Measurements from ENCODE around the gene PAK4.
"Not testable (repeated sequence)": the region's sequence is repeated elsewhere in the genome, so short reads cannot be mapped to it uniquely, and the experiment has no call there.

Gene PAK4

DNA sequence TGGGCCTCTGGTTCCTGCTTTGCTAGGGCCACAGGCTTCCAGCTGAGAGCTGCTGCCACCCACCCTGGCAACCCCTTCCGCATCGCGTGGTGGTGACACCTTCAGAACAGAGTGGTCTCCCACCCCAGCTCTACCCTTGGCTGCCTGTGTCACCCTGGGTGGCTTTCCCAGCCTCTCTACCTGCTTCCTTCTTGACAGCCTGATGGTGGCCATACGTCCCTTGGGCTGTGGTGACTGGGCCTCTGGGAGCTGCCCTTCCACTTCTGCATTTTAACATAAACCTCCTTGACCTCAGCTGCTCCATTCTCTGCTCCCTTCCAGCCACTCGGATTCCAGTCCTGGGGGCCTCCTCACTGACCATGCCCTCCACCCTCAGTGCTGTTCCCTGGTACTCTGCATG is 17.0 kb downstream of the PAK4 start:
- Histone ChIP-seq H3K27me3 (no peaks in the 10 kb centered on the region), H3K9me3 (no peaks in the 10 kb centered on the region), H3K36me3 (no peaks in the 10 kb centered on the region), H3K4me1 (peaks cover 26% of the 10 kb centered on the region), H3K4me3 (ENCODE audit: low read depth, low read length) (no peak overlapping the region)
- TF ChIP-seq, protein P1, sequence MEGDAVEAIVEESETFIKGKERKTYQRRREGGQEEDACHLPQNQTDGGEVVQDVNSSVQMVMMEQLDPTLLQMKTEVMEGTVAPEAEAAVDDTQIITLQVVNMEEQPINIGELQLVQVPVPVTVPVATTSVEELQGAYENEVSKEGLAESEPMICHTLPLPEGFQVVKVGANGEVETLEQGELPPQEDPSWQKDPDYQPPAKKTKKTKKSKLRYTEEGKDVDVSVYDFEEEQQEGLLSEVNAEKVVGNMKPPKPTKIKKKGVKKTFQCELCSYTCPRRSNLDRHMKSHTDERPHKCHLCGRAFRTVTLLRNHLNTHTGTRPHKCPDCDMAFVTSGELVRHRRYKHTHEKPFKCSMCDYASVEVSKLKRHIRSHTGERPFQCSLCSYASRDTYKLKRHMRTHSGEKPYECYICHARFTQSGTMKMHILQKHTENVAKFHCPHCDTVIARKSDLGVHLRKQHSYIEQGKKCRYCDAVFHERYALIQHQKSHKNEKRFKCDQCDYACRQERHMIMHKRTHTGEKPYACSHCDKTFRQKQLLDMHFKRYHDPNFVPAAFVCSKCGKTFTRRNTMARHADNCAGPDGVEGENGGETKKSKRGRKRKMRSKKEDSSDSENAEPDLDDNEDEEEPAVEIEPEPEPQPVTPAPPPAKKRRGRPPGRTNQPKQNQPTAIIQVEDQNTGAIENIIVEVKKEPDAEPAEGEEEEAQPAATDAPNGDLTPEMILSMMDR (IDR thresholded peaks at IDR 0.05; ENCODE audit: low read depth, low read length), result no peak
- DNase-seq, result no peak

DNA sequence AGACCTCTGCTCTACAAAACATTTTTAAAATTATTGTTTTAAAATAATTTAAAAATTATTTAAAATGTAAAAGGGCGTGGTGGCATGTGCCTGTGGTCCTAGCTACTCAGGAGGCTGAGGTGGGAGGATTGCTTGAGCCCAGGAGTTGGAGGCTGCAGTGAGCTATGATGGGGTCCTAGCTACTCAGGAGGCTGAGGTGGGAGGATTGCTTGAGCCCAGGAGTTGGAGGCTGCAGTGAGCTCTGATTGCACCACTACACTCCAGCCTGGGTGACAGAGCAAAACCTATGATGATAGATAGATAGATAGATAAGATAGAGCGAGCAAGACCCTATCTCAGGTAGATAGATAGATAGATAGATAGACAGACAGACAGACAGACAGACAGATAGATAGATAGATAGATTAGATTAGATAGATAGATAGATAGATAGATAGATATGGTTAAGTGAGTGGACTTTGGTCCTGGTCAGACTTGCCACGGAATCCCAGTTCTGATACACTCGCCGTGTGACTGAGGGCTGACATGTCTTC is 18.2 kb downstream of the PAK4 start:
- not testable (repeated sequence) for H3K36me3 ChIP-seq; H3K4me3 ChIP-seq (ENCODE audit: low read depth, low read length); H3K27me3 ChIP-seq; H3K9me3 ChIP-seq; DNase-seq
- peaks cover 21% of the 10 kb centered on the region for H3K4me1 ChIP-seq

DNA sequence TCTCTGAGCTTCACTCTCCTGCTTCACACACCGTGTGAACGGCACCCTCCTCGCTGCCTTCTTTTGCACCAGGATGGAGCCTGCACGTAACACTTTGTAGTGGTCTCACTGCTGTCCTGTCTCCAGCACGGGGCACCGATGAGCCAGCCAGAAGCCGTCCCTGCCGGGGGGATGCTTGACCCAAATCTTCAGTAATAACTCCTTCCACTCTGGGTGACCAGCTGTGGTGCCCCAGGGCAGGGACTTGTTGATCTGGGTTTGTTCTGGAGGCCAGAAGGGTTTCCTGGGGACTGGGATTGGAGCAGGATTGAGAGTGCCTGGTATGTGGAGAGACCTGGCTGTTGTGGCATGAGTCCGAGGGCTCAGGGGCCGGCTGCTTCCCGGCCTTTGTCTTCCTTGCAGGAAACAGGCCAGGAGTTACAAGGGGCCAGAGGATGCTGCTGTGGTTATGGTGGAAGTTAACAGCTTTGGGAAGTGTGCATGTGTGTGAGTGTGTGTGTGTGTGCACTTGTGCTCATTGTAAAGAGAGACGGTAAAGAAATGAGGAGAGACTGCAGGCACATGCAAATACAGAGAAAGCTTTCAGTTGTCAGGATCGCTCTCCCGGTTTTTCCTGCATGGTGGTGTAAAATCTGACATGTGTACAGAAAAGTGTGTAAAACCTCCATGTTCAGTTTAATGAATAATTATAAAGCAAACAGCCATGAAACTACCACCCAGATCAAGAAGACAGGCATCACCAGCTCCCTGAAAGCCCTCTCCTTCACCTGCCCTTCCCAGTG is 18.9 kb downstream of the PAK4 start:
- Histone ChIP-seq H3K4me1 (peaks cover 14% of the 10 kb centered on the region), H3K4me3 (ENCODE audit: low read depth, low read length) (no peak overlapping the region; the same call in 1 of the 2 replicates), H3K27me3 (no peaks in the 10 kb centered on the region), H3K9me3 (no peaks in the 10 kb centered on the region), H3K36me3 (peaks cover 4% of the 10 kb centered on the region; the same call in 1 of the 2 replicates)
- TF ChIP-seq, protein P1 (IDR thresholded peaks at IDR 0.05; ENCODE audit: low read depth, low read length), result no peak
- peak; percentile 63 for DNase-seq

DNA sequence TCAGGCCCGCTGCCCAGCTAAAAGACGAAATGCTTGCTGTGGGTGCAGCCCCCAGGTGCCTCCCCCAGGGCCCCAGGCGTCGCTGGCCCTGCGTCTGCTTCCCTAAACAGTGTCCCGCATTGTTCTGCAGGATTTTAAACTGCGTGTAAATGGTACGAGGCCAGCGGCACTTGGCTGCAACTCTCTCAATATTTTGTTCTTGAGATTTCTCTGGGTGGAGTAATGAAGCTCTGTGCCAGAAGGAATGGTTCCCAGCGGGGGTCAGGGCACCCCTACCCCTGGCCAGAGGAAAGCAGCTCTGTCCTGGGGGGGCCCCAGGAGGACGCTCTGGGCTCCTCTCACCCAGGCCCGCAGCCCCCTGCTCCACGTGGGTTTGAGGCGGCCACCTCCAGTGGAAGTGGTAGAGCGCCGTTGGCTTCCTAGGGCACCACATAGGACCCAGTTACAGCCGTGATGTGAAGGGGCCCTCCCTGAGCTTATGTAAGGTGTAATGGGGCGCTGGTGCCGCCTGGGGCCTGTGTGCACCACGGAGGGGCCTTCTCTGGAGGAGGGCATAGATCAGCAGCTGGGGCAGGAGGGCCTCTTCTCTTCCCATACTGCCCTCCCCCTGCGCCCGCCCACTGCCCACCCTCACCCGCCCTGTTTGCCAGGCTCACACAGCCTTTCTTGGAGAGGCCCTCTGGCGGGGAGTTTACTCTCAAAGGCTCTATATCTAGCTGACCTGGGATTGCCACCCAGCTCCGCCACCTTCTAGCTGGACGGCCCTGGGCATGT is 19.8 kb downstream of the PAK4 start:
- Histone ChIP-seq H3K4me3 (ENCODE audit: low read depth, low read length) (no peak overlapping the region), H3K9me3 (no peaks in the 10 kb centered on the region), H3K27me3 (no peaks in the 10 kb centered on the region), H3K4me1 (peaks cover 9% of the 10 kb centered on the region), H3K36me3 (peaks cover 4% of the 10 kb centered on the region; the same call in 1 of the 2 replicates)
- DNase-seq, result no peak
- TF ChIP-seq, protein P1 (IDR thresholded peaks at IDR 0.05; ENCODE audit: low read depth, low read length), result no peak

DNA sequence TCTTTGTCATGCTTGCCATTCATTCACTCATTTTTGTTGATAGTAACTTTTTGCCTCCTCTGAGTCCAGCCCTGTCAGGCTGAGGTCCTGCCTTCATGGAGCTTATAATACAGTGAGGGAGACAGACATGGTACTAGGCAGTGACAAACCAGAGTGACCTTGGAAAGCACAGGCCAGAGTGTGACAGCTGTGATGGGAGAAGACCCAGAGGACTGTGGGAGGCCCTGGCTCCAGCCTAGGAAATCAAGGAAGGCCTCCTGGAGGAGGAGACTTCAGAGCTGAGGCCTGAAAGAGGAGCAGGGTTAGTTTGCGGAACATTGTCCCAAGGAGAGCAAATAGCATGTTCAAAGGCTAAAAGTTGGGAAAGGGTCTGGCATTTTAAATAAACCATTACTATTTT is 20.5 kb downstream of the PAK4 start:
- peaks cover 4% of the 10 kb centered on the region; the same call in 1 of the 2 replicates for H3K36me3 ChIP-seq
- peaks cover 3% of the 10 kb centered on the region for H3K4me1 ChIP-seq
- no peak for DNase-seq
- TF ChIP-seq, protein P1 (IDR thresholded peaks at IDR 0.05; ENCODE audit: low read depth, low read length), result no peak
- H3K4me3 ChIP-seq (ENCODE audit: low read depth, low read length), result no peak overlapping the region
- H3K27me3 ChIP-seq, result no peaks in the 10 kb centered on the region
- H3K9me3 ChIP-seq, result no peaks in the 10 kb centered on the region

DNA sequence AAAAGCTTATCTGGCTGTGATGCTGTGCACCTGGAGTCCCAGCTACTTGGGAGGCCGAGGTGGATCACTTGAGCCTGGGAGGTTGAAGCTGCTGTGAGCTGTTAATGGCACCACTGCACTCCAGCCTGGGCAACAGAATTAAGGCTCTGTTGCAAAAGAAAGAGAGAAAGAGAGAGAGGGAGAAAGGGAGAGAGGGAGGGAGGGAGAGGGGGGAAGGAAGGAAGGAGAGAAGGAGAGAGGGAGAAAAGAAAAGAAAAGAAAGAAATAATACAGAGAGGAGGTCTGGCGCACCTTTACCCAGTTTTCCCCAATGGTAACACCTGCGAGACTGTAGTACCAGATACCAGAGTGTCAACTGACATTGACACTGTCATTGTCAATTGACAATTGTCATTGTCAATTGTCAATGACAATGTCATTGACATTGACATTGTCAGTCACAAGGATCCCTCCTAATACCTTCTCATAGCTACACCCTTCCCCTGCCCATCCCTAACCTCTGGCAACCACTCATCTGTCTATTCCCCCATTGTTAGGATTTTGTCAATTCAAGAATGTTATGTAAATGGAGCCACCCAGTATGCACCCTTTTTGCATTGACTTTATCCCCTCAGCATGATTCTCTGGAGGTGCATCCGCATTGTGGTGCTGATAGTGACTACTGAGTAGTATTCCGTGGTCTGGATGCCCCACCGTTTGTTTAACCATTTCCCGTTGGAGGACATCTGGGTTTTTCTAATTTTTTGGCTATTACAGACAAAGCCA is 21.3 kb downstream of the PAK4 start:
- H3K36me3 ChIP-seq, result peaks cover 4% of the 10 kb centered on the region; the same call in 1 of the 2 replicates
- DNase-seq, result no peak
- peaks cover 3% of the 10 kb centered on the region for H3K4me1 ChIP-seq
- no peak overlapping the region for H3K4me3 ChIP-seq (ENCODE audit: low read depth, low read length)
- H3K27me3 ChIP-seq, result no peaks in the 10 kb centered on the region
- TF ChIP-seq, protein P1 (IDR thresholded peaks at IDR 0.05; ENCODE audit: low read depth, low read length), result no peak
- H3K9me3 ChIP-seq, result no peaks in the 10 kb centered on the region

Measured in BE2C (cell line).